Uterus (tissue), 2 donors: ENCODE results near the gene SNAP47.

Experiments used
- CTCF ChIP-seq, 4 experiments: fragments of 200-600 bp in 2 of 4; fragments of 450-650 bp in 2 of 4; sonication (generic) in 2 of 4; IDR thresholded peaks; one replicate each; pipeline ENCODE4 v1.5.1; 2016 to 2019; ENCODE audit warnings: antibody characterized with exemption in 4 of 4, mild to moderate bottlenecking in 2 of 4, moderate library complexity in 1 of 4
- POLR2A ChIP-seq, 2 donors: fragments of 450-650 bp; IDR thresholded peaks; one replicate each; pipeline ENCODE4 v1.6.1; 2016; ENCODE audit warnings: antibody characterized with exemption in 2 of 2, mild to moderate bottlenecking in 1 of 2, moderate library complexity in 1 of 2

- TF ChIP-seq CTCF (IDR thresholded peaks at IDR 0.05) (no peak), POLR2A (IDR thresholded peaks at IDR 0.05) (no peak)
Measured at GRCh38 chr1:227730630-227731151, 4.5 kb upstream of the SNAP47 start.
